Measurements from ENCODE around the gene IRF2BPL. TPM values are rescaled to one million over a fixed set of nuclear protein-coding genes. Genes with fewer than 3 reads are reported as not detected.

Gene IRF2BPL
- total and polyA plus RNA-seq, 2 of the 8 experiments (the other 6 are each of a cell fraction or from before 2014, with no cell fraction given): 18.8 to 57.0 TPM

DNA sequence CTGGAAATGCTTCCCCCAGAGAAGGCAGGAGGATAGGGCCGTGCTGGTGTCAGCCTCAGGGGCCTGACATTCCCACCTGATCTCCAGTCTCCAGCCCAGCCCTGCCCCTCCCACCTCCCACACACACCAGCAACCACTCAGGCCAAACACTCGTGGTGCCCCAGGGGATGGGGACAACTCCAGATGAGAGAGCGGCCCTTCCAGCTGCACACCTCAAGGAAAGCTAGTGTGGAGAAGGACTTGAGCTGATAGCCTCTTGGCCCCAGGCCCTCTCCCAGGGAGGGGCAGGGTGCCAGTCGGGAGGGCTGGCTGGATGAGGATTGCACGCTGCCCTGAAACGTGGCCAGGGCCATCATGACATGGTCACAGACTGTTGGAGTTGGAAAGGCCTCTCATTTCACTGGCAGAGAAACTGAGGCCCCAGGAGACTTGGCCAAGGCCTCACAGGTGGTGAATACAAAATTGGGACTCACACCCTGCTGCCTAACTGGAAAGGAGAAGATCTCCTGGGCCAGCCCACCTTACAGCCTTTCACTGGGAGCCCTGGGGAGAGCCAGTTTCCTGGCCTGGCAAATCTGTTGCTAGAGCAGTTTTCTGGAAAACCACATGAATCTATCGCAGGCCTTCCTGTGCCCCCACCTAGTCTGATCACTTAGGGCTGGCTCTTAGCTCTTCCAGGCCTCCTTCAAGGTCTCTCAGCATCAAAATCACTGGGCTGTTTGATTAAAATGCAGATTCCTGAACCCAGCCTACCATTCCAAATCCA is 52.1 kb downstream of the IRF2BPL start:
- Histone ChIP-seq H3K79me2 (ENCODE audit: control insufficient read depth in 1 of 2, insufficient read depth in 2 of 2, low read length in 2 of 2) (no peaks in the 10 kb centered on the region), H2BK15ac (ENCODE audit: low read length) (peak overlapping the region; percentile 92), H3K18ac (ENCODE audit: extremely low read depth, low read length) (peak overlapping the region; percentile 60), H3K14ac (ENCODE audit: insufficient read length) (no peak overlapping the region), H3K56ac (replicated peaks; ENCODE audit: insufficient read length, low read depth, low read length) (no peak overlapping the region), H3K23me2 (ENCODE audit: low read depth, low read length) (no peaks in the 10 kb centered on the region), H3K9me3 (ENCODE audit: insufficient read depth in 2 of 2, low read depth in 1 of 2, low read length in 1 of 2) (no peaks in the 10 kb centered on the region), H4K5ac (ENCODE audit: insufficient read length, low read depth, low read length) (no peak overlapping the region), H2BK5ac (ENCODE audit: low read depth, low read length) (peak overlapping the region; percentile 1; the same call in 1 of the 2 replicates), H3K4me3 (ENCODE audit: extremely low read depth in 1 of 4, insufficient read depth in 2 of 4, low read depth in 3 of 4, low read length in 4 of 4) (no peak overlapping the region), H3K27ac (ENCODE audit: low read depth, low read length) (no peak overlapping the region), H3K4me1 (replicated peaks in 1 of 4; ENCODE audit: control insufficient read depth in 3 of 4, insufficient read depth in 4 of 4, low read length in 3 of 4) (peaks cover 0 to 14% (median 2%) of the 10 kb centered on the region in 4 experiments; a peak in 4 of 7 replicates), H3K36me3 (ENCODE audit: control insufficient read depth in 2 of 4, insufficient read depth in 4 of 4, low read length in 3 of 4) (no peaks in the 10 kb centered on the region), H3K79me1 (ENCODE audit: low read depth, low read length) (no peaks in the 10 kb centered on the region), H4K20me1 (replicated peaks in 1 of 2; ENCODE audit: control insufficient read depth in 1 of 2, insufficient read depth in 2 of 2, low read length in 2 of 2) (no peaks in the 10 kb centered on the region), H3K9ac (replicated peaks in 1 of 4; ENCODE audit: extremely low read depth in 1 of 4, low read depth in 3 of 4, low read length in 3 of 4) (no peak overlapping the region), H3K27me3 (replicated peaks in 1 of 4; ENCODE audit: control insufficient read depth in 3 of 4, extremely low read depth in 1 of 4, insufficient read depth in 3 of 4, low read length in 3 of 4) (no peaks in the 10 kb centered on the region), H4K8ac (ENCODE audit: extremely low read depth, insufficient read depth, low read length) (no peak overlapping the region), H2BK20ac (ENCODE audit: low read length) (peak overlapping the region; percentile 72; the same call in 1 of the 2 replicates), H4K91ac (replicated peaks; ENCODE audit: insufficient read length, low read length) (no peak overlapping the region), H2AK5ac (ENCODE audit: low read depth, low read length) (no peak overlapping the region), H3K23ac (ENCODE audit: insufficient read length) (no peak overlapping the region), H2AFZ (ENCODE audit: low read length) (no peak overlapping the region), H3K4ac (replicated peaks; ENCODE audit: insufficient read length, low read depth, low read length) (no peak overlapping the region), H3K4me2 (ENCODE audit: insufficient read depth in 1 of 2, low read depth in 2 of 2, low read length in 2 of 2) (no peak overlapping the region), H2BK120ac (replicated peaks; ENCODE audit: low read depth, low read length) (no peak overlapping the region), H2BK12ac (ENCODE audit: low read depth, low read length) (peak overlapping the region; percentile 96; the same call in 1 of the 2 replicates)
- DNase-seq (ENCODE audit: low read depth in 1 of 2, low spot score in 2 of 2): no peak
- 86% methylated on average over 6 of the region's 7 CpGs; no CpG with 5 or more reads in 1 of the 2 experiments for WGBS, 2 experiments (ENCODE audit: extremely low coverage in 1 of 2, insufficient coverage in 1 of 2, insufficient read length in 1 of 2, insufficient replicate concordance in 2 of 2, low coverage in 1 of 2, low lambda C conversion rate in 2 of 2, missing lambda C conversion rate in 1 of 2)
- ChIA-PET CTCF (ENCODE audit: partially characterized antibody) (interaction anchor here (0.7 to 5.3 kb wide), 8 partner anchors 9 to 101 kb away, joined by 3 to 28 read pairs (median 4); no protein-coding TSS in a partner anchor), POLR2A (ENCODE audit: partially characterized antibody) (interaction anchor here (0.6 kb wide), 1 partner anchor 42 kb away, joined by 3 read pairs; no protein-coding TSS in a partner anchor)
- no peak for FAIRE-seq
- TF ChIP-seq RNF2 (IDR thresholded peaks at IDR 0.05; ENCODE audit: borderline replicate concordance, low read depth, low read length, missing control alignments, poor library complexity, severe bottlenecking) (no peak), TBP (IDR thresholded peaks at IDR 0.05; ENCODE audit: low read depth, low read length) (no peak), EZH2 (IDR thresholded peaks at IDR 0.05; ENCODE audit: low read depth, low read length, severe bottlenecking) (no peak), EP300 (IDR thresholded peaks at IDR 0.05; ENCODE audit: borderline replicate concordance in 1 of 2, low read depth in 2 of 2, low read length in 2 of 2) (no peak), CEBPB (IDR thresholded peaks at IDR 0.05; ENCODE audit: low read depth, low read length) (no peak), SAP30 (IDR thresholded peaks at IDR 0.05; ENCODE audit: insufficient read depth, insufficient replicate concordance, low read length) (no peak), TAF1 (IDR thresholded peaks at IDR 0.05; ENCODE audit: low read depth, low read length) (no peak), BRCA1 (IDR thresholded peaks at IDR 0.05; ENCODE audit: low read depth, low read length) (no peak), TCF12 (IDR thresholded peaks at IDR 0.05; ENCODE audit: low read depth, low read length) (no peak), CBX8 (IDR thresholded peaks at IDR 0.05; ENCODE audit: borderline replicate concordance, low read depth, low read length) (no peak), ASH2L (IDR thresholded peaks at IDR 0.05; ENCODE audit: low read length) (no peak), NRF1 (IDR thresholded peaks at IDR 0.05; ENCODE audit: low read depth, low read length) (no peak)
